NCI-H146 (cell line): Measurements from ENCODE around the gene MTG1.
"Not testable (repeated sequence)": the region's sequence is repeated elsewhere in the genome, so short reads cannot be mapped to it uniquely, and the experiment has no call there.

Source experiments
- DNase-seq: peaks from one replicate; lab custom pipeline; 2025; lab: John Stamatoyannopoulos, UW

MTG1 gene

GRCh38 chr10:133466683-133467275 lies 72.8 kb downstream of the MTG1 start:
- DNase-seq, result no peak

GRCh38 chr10:133467286-133467911 lies 73.4 kb downstream of the MTG1 start:
- no peak for DNase-seq

GRCh38 chr10:133469205-133469604 lies 75.2 kb downstream of the MTG1 start:
- not testable (repeated sequence) for DNase-seq

GRCh38 chr10:133471300-133472109 lies 77.5 kb downstream of the MTG1 start:
- DNase-seq, result no peak
